Epithelial cell of proximal tubule (primary cell): ENCODE measurements around the gene SLC7A9. TPM values are rescaled to one million over a fixed set of nuclear protein-coding genes. Genes with fewer than 3 reads are reported as not detected.

ENCODE experiments used
- DNase-seq: peaks from one replicate; pipeline ENCODE4 v3.0.0-alpha.2; 2011; ENCODE audit warnings: low read depth
- H3K4me3 ChIP-seq: 2 replicates; pipeline ENCODE4 v1.5.1; 2011; ENCODE audit warnings: low read depth, mild to moderate bottlenecking, low read length
- CTCF ChIP-seq: conservative IDR thresholded peaks from 2 replicates; pipeline ENCODE4 v1.5.1; 2012; ENCODE audit warnings: low read depth, mild to moderate bottlenecking, low read length
- total RNA-seq: library from RNA; depleted of rRNA; stranded (reverse); fragments of >200 nt; gene quantifications from 2 replicates; pipeline ENCODE4 v1.2.3, GENCODE V29; 2015

The SLC7A9 gene
- total RNA-seq, 1 donor from 2014 or later, result not detected

GRCh38 chr19:32822916-32823746 lies 46.4 kb downstream of the SLC7A9 start:
- DNase-seq, result no peak
- no peak for TF ChIP-seq CTCF
- H3K4me3 ChIP-seq, result no peak overlapping the region

DNA sequence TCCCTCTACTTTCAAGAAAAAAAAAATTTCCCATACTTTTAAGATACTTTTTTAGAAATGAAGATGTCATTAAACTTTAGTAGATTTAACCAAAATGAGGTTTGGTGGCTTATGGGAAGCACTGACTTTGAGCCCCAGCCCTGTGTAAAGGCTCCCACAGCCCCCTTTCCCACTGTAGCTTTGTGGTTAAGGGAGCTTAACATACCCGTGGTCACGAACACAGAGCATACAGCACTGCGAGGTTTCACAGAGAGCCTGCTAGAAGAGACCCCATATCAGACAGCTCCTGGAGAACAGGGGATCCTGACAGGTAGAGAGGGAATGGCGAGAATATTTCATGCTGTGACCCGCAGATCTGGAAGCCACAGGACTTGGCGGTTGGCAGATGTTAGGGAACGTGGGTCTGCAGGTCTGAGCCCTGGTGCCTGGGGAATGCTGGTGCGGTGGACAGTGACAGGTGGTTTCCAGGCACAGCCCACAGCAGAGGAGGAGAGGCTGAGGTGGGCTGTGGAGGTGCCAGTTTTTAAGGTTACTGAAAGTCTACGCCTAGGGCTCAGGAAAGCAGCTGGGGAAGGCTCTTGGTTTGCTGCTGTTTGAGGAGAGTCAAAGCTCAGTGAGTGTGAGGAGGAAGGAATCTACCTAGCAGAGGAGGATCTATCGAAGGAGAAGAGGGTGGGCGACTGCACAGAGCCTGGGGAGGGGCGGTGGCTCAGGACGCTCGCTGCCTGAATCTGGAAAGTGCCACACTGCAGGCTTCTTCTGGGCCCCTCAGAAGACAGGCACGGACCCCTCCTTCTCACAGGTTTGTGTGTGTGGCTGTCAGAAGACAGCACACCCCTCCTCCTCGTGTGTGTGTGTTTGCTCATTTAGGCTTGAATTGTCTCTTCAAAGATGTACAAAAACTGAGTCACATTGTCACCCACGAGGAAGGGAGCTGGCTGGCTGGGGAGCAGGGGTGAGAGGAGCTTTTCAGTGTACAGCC lies 49.9 kb downstream of the SLC7A9 start:
- no peak overlapping the region for H3K4me3 ChIP-seq
- no peak for DNase-seq
- no peak for TF ChIP-seq CTCF

DNA sequence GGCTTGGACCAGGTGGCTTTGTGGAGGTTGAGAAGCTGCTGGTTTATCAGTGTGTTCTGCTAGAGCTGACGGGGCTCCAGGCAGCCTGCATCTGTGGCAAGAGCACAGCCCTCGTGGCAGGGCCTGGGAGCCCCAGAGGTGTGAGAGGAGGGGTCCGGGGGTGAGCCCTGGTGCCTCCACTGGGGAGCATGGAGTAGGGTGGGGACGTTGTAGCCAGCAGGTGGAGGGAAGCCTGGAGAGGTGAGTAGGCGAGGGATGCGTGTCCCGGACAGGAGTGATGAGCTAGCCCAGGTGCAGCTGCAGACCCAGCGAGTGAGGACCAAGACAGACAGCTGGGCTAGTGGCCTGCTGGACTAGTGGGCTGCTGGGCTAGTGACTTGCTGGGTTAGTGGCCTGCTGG lies 51.0 kb downstream of the SLC7A9 start:
- H3K4me3 ChIP-seq, result no peak overlapping the region
- no peak for TF ChIP-seq CTCF
- DNase-seq, result no peak

DNA sequence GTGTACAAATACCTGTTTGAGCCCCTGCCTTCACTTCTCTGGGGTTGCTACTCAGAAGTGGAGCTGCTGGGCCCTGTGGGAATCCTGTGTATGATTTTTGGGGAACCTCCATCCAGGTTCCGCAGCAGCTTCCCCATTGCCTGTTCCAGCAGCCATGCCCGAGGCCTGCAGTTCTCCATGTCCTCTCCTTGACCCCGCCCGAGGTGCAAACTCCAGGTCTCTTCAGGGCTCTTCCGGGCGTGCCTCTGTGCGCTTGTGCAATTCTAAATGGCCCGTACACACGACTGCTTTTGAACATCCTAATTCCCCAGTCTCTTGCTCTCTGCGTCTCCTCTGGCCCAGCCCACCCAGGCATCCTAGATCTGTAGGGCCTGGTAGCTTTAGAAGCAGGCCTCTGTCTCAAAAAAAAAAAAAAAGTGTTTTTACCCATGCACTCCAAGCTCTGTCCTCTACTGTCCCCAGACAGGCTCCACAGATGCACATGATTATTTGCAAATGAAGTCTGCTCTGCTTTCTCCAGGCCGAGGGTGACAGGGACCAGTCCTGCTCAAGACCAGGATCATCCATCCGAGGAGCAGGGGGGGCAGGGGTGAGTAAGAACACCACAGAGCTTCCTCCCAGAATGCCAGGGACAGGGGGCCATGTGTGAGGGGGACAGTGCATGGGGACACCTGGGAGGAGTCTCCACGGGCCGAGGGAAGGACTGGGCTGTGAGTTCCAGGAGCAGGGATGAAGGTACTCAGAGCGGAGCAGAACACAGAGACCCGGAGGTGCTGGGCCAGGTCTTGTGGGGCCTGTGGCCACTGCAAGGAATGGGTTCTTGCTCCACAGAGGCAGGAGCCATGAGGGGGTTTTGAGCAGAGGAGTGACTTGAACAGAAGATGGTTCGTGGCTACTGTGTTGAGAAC lies 51.7 kb downstream of the SLC7A9 start:
- H3K4me3 ChIP-seq, result no peak overlapping the region
- no peak for TF ChIP-seq CTCF
- no peak for DNase-seq

DNA sequence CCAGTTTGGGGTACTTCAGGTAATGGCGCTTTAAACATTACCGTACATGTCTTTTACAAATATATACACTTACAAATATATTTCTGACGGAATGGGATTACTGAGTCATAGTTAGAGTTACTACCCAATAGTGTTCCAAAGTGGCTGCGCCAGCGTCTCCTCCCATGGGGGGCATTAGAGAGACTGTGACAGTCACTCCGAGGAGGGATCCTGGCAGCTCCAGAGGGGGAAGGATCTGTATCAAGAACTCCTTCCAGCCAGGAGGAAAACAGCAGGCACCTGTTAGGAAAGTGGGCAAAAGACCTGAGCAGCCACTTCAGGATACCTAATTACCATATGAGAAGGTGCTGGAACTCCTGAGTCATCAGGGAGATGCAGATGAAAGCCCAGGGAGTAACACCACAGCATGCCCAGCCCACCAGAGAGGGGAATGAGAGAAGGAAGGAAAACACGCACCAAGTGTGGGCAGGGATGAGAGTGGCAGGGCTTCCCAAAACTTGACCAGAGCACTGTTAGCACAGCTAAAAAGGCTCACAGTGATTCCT lies 52.9 kb downstream of the SLC7A9 start:
- no peak for TF ChIP-seq CTCF
- DNase-seq, result no peak
- H3K4me3 ChIP-seq, result no peak overlapping the region

- no peak overlapping the region for H3K4me3 ChIP-seq
- TF ChIP-seq CTCF, result no peak
- no peak for DNase-seq
These were observed 54.9 kb downstream of the SLC7A9 start for GRCh38 chr19:32814624-32815023.
